ENCODE measurements around the gene JMJD1C. TPM values are rescaled to one million over a fixed set of nuclear protein-coding genes. Genes with fewer than 3 reads are reported as not detected.

Gene JMJD1C
- total and polyA plus RNA-seq, 12 donors: 14.4 to 70.4 (median 39.2) TPM

DNA sequence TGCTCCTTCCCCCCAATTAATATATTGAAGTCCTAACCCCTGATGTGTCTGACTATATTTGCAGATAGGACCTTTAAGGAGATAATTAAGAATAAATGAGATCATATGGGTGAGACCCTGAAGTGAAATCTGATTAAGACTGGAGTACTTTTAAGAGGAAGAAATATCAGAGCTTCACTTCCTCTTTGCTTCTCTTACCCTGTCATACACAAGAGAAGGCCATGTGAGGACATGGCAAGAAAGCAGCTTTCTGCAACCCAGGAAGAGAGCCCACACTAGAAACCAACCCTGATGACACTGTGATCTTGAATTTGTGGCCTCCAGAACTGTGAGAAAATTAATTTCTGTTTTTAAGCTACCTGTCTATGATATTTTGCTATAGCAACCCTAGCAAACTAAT lies 44.2 kb downstream of the JMJD1C start:
- intact Hi-C loops (cut with DNase I): no loop called here
- TF ChIP-seq, protein P1, sequence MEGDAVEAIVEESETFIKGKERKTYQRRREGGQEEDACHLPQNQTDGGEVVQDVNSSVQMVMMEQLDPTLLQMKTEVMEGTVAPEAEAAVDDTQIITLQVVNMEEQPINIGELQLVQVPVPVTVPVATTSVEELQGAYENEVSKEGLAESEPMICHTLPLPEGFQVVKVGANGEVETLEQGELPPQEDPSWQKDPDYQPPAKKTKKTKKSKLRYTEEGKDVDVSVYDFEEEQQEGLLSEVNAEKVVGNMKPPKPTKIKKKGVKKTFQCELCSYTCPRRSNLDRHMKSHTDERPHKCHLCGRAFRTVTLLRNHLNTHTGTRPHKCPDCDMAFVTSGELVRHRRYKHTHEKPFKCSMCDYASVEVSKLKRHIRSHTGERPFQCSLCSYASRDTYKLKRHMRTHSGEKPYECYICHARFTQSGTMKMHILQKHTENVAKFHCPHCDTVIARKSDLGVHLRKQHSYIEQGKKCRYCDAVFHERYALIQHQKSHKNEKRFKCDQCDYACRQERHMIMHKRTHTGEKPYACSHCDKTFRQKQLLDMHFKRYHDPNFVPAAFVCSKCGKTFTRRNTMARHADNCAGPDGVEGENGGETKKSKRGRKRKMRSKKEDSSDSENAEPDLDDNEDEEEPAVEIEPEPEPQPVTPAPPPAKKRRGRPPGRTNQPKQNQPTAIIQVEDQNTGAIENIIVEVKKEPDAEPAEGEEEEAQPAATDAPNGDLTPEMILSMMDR (IDR thresholded peaks at IDR 0.05): no peak
- Histone ChIP-seq H3K27ac (peak overlapping the region in 1 of 10 donors; percentile 5), H3K27me3 (no peaks in the 10 kb centered on the region), H3K36me3 (no peaks in the 10 kb centered on the region), H3K9me3 (no peaks in the 10 kb centered on the region), H3K4me1 (peaks cover 0 to 63% (median 44%) of the 10 kb centered on the region in 9 donors), H3K4me3 (no peak overlapping the region)
- ATAC-seq (peak in 7 of 8 donors; percentile 48 to 84 (median 60)), DNase-seq (no peak)

DNA sequence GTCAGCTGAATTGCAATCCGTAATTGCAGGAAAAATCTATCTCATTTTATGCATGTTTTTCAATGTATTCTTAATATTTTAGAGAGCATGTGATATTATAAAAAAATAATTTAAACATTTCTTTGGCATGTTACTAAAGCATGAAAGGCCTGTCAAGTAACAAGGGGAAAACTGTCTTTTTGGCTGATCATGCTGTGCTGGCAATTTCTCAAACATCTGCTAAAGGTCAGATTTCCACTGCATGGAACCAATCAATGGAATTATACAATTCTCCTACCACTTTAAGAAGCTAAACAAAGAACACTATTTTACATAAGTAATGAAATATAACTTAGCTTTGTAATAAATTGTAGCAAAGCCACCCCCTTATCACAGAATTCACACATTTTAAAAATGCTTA lies 49.4 kb downstream of the JMJD1C start:
- Histone ChIP-seq H3K9me3 (no peaks in the 10 kb centered on the region), H3K27me3 (no peaks in the 10 kb centered on the region), H3K27ac (no peak overlapping the region), H3K4me1 (peaks cover 0 to 56% (median 36%) of the 10 kb centered on the region in 9 donors), H3K4me3 (no peak overlapping the region), H3K36me3 (no peaks in the 10 kb centered on the region)
- no peak for ATAC-seq
- DNase-seq: no peak
- TF ChIP-seq, protein P1 (IDR thresholded peaks at IDR 0.05): no peak
- 78 to 82% methylated on average over 1 of the region's 1 CpG for WGBS, 2 donors
- intact Hi-C loops (cut with DNase I): no loop called here

DNA sequence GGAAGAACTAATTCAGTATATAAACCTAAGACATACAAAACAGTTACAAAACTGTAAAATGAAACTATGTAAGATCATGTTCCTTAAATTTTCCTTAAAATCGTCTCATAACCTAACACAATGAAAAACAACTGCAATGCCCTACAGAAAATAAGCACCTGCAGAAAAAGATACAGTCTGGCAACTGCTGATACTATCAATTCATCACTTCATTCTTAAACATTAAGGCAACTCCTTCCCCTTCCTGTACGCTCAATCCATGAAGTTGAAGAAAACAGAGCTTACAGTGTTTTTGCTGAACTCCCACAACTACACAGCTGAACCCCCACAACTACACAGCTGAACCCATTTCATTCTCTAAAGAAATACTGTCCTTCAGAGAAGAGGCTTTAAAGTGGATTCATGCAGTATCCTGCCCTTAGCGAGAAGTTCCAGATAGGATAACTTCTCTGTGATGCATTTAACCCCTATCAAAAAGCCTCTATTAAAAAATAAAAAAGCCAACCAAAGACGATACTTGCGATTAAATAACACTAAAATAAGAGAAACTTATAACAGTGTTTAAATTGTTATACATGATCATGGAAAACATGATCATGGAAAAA lies 50.0 kb downstream of the JMJD1C start:
- Histone ChIP-seq H3K4me1 (peaks cover 0 to 54% (median 36%) of the 10 kb centered on the region in 9 donors), H3K36me3 (no peaks in the 10 kb centered on the region), H3K27me3 (no peaks in the 10 kb centered on the region), H3K9me3 (no peaks in the 10 kb centered on the region), H3K4me3 (no peak overlapping the region), H3K27ac (peak overlapping the region in 1 of 10 donors; percentile 1)
- WGBS, 2 donors: 36 to 43% methylated on average over 5 of the region's 5 CpGs
- intact Hi-C loops (cut with DNase I): no loop called here
- ATAC-seq (no peak), DNase-seq (no peak)
- TF ChIP-seq, protein P1 (IDR thresholded peaks at IDR 0.05): no peak

DNA sequence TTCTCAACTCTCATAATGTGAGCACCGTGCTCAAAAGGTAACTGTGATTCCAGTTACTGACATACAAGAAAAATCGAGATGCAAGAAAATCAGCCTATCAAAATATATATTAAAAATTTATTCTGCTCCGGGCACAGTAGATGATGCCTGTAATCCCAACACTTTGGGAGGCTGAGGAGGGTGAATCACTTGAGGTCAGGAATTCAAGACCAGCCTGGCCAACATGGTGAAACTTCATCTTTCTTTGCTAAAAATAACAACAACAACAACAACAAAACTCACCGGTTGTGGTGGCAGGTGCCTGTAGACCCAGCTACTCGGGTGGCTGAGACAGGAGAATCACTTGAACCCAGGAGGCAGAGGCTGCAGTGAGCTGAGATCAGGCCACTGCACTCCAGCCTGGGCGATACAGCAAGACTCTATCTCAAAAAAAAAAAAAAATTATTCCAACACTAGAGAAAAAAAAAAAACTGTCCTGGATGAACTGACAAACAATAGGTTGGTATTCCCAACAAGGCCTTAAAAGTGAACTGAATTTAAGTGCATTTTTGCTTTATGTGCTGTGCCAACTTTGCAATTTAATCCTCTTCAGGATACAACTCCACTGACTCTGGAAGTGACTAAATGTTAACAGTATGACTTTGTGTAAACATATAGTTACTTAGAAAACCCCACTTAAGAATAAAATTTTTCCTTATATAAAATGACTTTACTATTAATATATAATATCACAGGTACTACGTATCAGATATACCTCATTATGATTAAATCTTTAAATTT lies 51.1 kb downstream of the JMJD1C start:
- Histone ChIP-seq H3K9me3 (no peaks in the 10 kb centered on the region), H3K27me3 (no peaks in the 10 kb centered on the region), H3K27ac (no peak overlapping the region), H3K4me3 (no peak overlapping the region), H3K4me1 (peaks cover 0 to 65% (median 47%) of the 10 kb centered on the region in 9 donors), H3K36me3 (no peaks in the 10 kb centered on the region)
- ATAC-seq: no peak
- intact Hi-C loops (cut with DNase I): no loop called here
- 88 to 90% methylated on average over 7 of the region's 7 CpGs for WGBS, 2 donors
- DNase-seq: no peak
- TF ChIP-seq, protein P1 (IDR thresholded peaks at IDR 0.05): no peak

All from heart right ventricle (tissue), 16 donors.